Cerebellar nuclear complex (tissue), 1 donor: ENCODE data around the gene AP1B1.
A peak's percentile ranks its signal among the peaks of the same experiment; 100 is the strongest.
"Not testable (repeated sequence)": the region's sequence is repeated elsewhere in the genome, so short reads cannot be mapped to it uniquely, and the experiment has no call there.

ENCODE experiments used
- DNase-seq, 2 experiments: peaks; one replicate each; lab custom pipeline; 2025; lab: John Stamatoyannopoulos, UW

The AP1B1 gene

GRCh38 chr22:29386708-29387107 is 1.7 kb downstream of the AP1B1 start:
- DNase-seq: no peak

GRCh38 chr22:29385748-29386147 is 2.6 kb downstream of the AP1B1 start:
- no peak for DNase-seq

GRCh38 chr22:29385151-29385704 is 3.1 kb downstream of the AP1B1 start:
- no peak for DNase-seq

GRCh38 chr22:29383740-29384139 is 4.6 kb downstream of the AP1B1 start:
- no peak for DNase-seq

- no peak for DNase-seq
Measured at GRCh38 chr22:29382580-29383302, 5.6 kb downstream of the AP1B1 start.

GRCh38 chr22:29380856-29381255 is 7.5 kb downstream of the AP1B1 start:
- no peak for DNase-seq

- no peak for DNase-seq
Measured at GRCh38 chr22:29380032-29380781, 8.2 kb downstream of the AP1B1 start.

- DNase-seq: no peak
Measured at GRCh38 chr22:29379258-29379657, 9.1 kb downstream of the AP1B1 start.

GRCh38 chr22:29377979-29378378 is 10.4 kb downstream of the AP1B1 start:
- DNase-seq: no peak

- DNase-seq: not testable (repeated sequence)
Measured at GRCh38 chr22:29376705-29377104, 11.7 kb downstream of the AP1B1 start.

- DNase-seq: no peak
Measured at GRCh38 chr22:29375398-29376076, 12.8 kb downstream of the AP1B1 start.

- not testable (repeated sequence) for DNase-seq
Measured at GRCh38 chr22:29374806-29375205, 13.6 kb downstream of the AP1B1 start.

GRCh38 chr22:29374401-29374800 is 14.0 kb downstream of the AP1B1 start:
- DNase-seq: no peak

GRCh38 chr22:29370537-29370936 is 17.8 kb downstream of the AP1B1 start:
- DNase-seq: no peak

GRCh38 chr22:29369460-29369859 is 18.9 kb downstream of the AP1B1 start:
- no peak for DNase-seq

GRCh38 chr22:29359469-29359868 is 28.9 kb downstream of the AP1B1 start:
- peak in 1 of 2 experiments; percentile 48 for DNase-seq

- DNase-seq: not testable (repeated sequence)
Measured at GRCh38 chr22:29357193-29357890, 31.0 kb downstream of the AP1B1 start.

- DNase-seq: no peak
Measured at GRCh38 chr22:29353860-29354259, 34.5 kb downstream of the AP1B1 start.

GRCh38 chr22:29353286-29353685 is 35.1 kb downstream of the AP1B1 start:
- DNase-seq: no peak

- DNase-seq: no peak
Measured at GRCh38 chr22:29352778-29353177, 35.6 kb downstream of the AP1B1 start.

- DNase-seq: no peak
Measured at GRCh38 chr22:29351891-29352290, 36.5 kb downstream of the AP1B1 start.

- DNase-seq: no peak
Measured at GRCh38 chr22:29351042-29351441, 37.3 kb downstream of the AP1B1 start.
